SIG-M5 treated with dmso at 0.1 percent for 504 hours (cell line): ENCODE results near the gene FREM2.

Source experiments
- DNase-seq: peaks from one replicate; lab custom pipeline; 2025; ENCODE audit not compliant: unreplicated experiment; lab: John Stamatoyannopoulos, UW

The FREM2 gene

GRCh38 chr13:38824342-38824741 lies 137.5 kb downstream of the FREM2 start:
- DNase-seq = no peak

- no peak for DNase-seq
These were observed 139.4 kb downstream of the FREM2 start for GRCh38 chr13:38826182-38826813.

- DNase-seq = no peak
These were observed 143.7 kb downstream of the FREM2 start for GRCh38 chr13:38830442-38831045.

GRCh38 chr13:38844581-38844980 lies 157.7 kb downstream of the FREM2 start:
- DNase-seq = no peak

- no peak for DNase-seq
These were observed 161.5 kb downstream of the FREM2 start for GRCh38 chr13:38848360-38848759.

- DNase-seq = no peak
These were observed 162.4 kb downstream of the FREM2 start for GRCh38 chr13:38849315-38849714.

- DNase-seq = no peak
These were observed 164.2 kb downstream of the FREM2 start for GRCh38 chr13:38850868-38851626.

GRCh38 chr13:38854226-38854625 lies 167.3 kb downstream of the FREM2 start:
- no peak for DNase-seq

- no peak for DNase-seq
These were observed 169.2 kb downstream of the FREM2 start for GRCh38 chr13:38856065-38856464.

GRCh38 chr13:38862443-38862842 lies 175.6 kb downstream of the FREM2 start:
- DNase-seq = no peak

GRCh38 chr13:38863536-38863935 lies 176.7 kb downstream of the FREM2 start:
- no peak for DNase-seq

- peak; percentile 14 for DNase-seq
These were observed 179.8 kb downstream of the FREM2 start for GRCh38 chr13:38866649-38867048.

- DNase-seq = no peak
These were observed 181.5 kb downstream of the FREM2 start for GRCh38 chr13:38868399-38868798.

GRCh38 chr13:38868870-38869269 lies 182.0 kb downstream of the FREM2 start:
- no peak for DNase-seq

- DNase-seq = no peak
These were observed 184.4 kb downstream of the FREM2 start for GRCh38 chr13:38871275-38871674.

- peak; percentile 13 for DNase-seq
These were observed 185.8 kb downstream of the FREM2 start for GRCh38 chr13:38872693-38873092.

GRCh38 chr13:38875186-38875875 lies 188.5 kb downstream of the FREM2 start:
- no peak for DNase-seq

GRCh38 chr13:38879278-38879677 lies 192.4 kb downstream of the FREM2 start:
- DNase-seq = no peak

GRCh38 chr13:38879786-38880185 lies 192.9 kb downstream of the FREM2 start:
- no peak for DNase-seq

- no peak for DNase-seq
These were observed 193.5 kb downstream of the FREM2 start for GRCh38 chr13:38880397-38880796.

GRCh38 chr13:38883783-38884182 lies 196.9 kb downstream of the FREM2 start:
- DNase-seq = no peak

- DNase-seq = no peak
These were observed 201.4 kb downstream of the FREM2 start for GRCh38 chr13:38888309-38888708.
